ENCODE data around the gene CRIM1.
A peak's percentile ranks its signal among the peaks of the same experiment; 100 is the strongest.

The CRIM1 gene

GRCh38 chr2:36336321-36336720, 19.3 kb upstream of the CRIM1 start:
- Mint-ChIP-seq H3K27ac (no peak overlapping the region), H3K4me3 (no peak overlapping the region), H3K36me3 (ENCODE audit: low read depth) (no peaks in the 10 kb centered on the region), H3K4me1 (peaks cover 8% of the 10 kb centered on the region), H3K9me3 (no peaks in the 10 kb centered on the region), H3K27me3 (ENCODE audit: low read depth) (peaks cover 6% of the 10 kb centered on the region)
- TF ChIP-seq, protein P1, sequence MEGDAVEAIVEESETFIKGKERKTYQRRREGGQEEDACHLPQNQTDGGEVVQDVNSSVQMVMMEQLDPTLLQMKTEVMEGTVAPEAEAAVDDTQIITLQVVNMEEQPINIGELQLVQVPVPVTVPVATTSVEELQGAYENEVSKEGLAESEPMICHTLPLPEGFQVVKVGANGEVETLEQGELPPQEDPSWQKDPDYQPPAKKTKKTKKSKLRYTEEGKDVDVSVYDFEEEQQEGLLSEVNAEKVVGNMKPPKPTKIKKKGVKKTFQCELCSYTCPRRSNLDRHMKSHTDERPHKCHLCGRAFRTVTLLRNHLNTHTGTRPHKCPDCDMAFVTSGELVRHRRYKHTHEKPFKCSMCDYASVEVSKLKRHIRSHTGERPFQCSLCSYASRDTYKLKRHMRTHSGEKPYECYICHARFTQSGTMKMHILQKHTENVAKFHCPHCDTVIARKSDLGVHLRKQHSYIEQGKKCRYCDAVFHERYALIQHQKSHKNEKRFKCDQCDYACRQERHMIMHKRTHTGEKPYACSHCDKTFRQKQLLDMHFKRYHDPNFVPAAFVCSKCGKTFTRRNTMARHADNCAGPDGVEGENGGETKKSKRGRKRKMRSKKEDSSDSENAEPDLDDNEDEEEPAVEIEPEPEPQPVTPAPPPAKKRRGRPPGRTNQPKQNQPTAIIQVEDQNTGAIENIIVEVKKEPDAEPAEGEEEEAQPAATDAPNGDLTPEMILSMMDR (IDR thresholded peaks at IDR 0.05; ENCODE audit: unreplicated experiment in 3 of 3) = no peak

GRCh38 chr2:36337354-36337753, 18.2 kb upstream of the CRIM1 start:
- Mint-ChIP-seq H3K9me3 (no peaks in the 10 kb centered on the region), H3K36me3 (ENCODE audit: low read depth) (no peaks in the 10 kb centered on the region), H3K4me3 (no peak overlapping the region), H3K4me1 (peaks cover 4% of the 10 kb centered on the region), H3K27me3 (ENCODE audit: low read depth) (peaks cover 6% of the 10 kb centered on the region), H3K27ac (no peak overlapping the region)
- TF ChIP-seq, protein P1 (IDR thresholded peaks at IDR 0.05; ENCODE audit: unreplicated experiment in 3 of 3) = no peak

- TF ChIP-seq, protein P1 (IDR thresholded peaks at IDR 0.05; ENCODE audit: unreplicated experiment in 3 of 3) = no peak
- H3K27ac Mint-ChIP-seq = peak overlapping the region in 2 of 3 experiments; percentile 1 to 58
- H3K4me3 Mint-ChIP-seq = no peak overlapping the region
- no peaks in the 10 kb centered on the region for H3K36me3 Mint-ChIP-seq (ENCODE audit: low read depth)
- H3K4me1 Mint-ChIP-seq = peaks cover 4% of the 10 kb centered on the region
- H3K27me3 Mint-ChIP-seq (ENCODE audit: low read depth) = peaks cover 6% of the 10 kb centered on the region
- H3K9me3 Mint-ChIP-seq = no peaks in the 10 kb centered on the region
Observed at GRCh38 chr2:36338124-36338826, 17.3 kb upstream of the CRIM1 start.

- Mint-ChIP-seq H3K27me3 (ENCODE audit: low read depth) (peaks cover 6% of the 10 kb centered on the region), H3K27ac (peak overlapping the region in 2 of 3 experiments; percentile 1 to 58), H3K4me3 (no peak overlapping the region), H3K36me3 (ENCODE audit: low read depth) (no peaks in the 10 kb centered on the region), H3K9me3 (no peaks in the 10 kb centered on the region), H3K4me1 (peaks cover 4% of the 10 kb centered on the region)
- TF ChIP-seq, protein P1 (IDR thresholded peaks at IDR 0.05; ENCODE audit: unreplicated experiment in 3 of 3) = no peak
Observed at GRCh38 chr2:36338827-36339145, 16.8 kb upstream of the CRIM1 start.

- TF ChIP-seq, protein P1 (IDR thresholded peaks at IDR 0.05; ENCODE audit: unreplicated experiment in 3 of 3) = no peak
- Mint-ChIP-seq H3K4me3 (no peak overlapping the region), H3K27ac (peak overlapping the region in 1 of 3 experiments; percentile 62), H3K36me3 (ENCODE audit: low read depth) (no peaks in the 10 kb centered on the region), H3K27me3 (ENCODE audit: low read depth) (peaks cover 6% of the 10 kb centered on the region), H3K4me1 (peaks cover 4% of the 10 kb centered on the region), H3K9me3 (no peaks in the 10 kb centered on the region)
Observed at GRCh38 chr2:36339607-36340218, 15.9 kb upstream of the CRIM1 start.

DNA sequence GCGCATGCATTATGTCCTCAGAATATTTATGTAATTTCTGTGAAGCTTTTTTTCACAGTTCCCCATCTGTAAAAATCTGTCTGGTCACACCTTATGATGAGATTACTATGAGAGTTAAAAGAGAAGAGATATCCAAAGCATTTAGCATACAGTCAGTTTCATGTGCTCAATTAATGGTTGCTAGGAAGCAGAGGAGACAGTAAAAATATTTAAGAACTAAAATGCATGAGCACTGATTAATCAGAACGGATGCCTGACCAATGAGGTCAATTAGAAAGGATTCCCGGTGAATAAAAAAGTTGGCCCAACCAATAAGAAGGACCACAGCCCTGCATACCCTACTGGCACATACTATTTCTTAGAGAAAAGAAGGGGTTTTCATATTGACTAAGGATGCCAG, 12.0 kb upstream of the CRIM1 start:
- Mint-ChIP-seq H3K27me3 (ENCODE audit: low read depth) (peaks cover 1% of the 10 kb centered on the region), H3K9me3 (no peaks in the 10 kb centered on the region), H3K4me3 (no peak overlapping the region), H3K4me1 (peaks cover 4% of the 10 kb centered on the region), H3K36me3 (ENCODE audit: low read depth) (no peaks in the 10 kb centered on the region), H3K27ac (no peak overlapping the region)
- TF ChIP-seq, protein P1 (IDR thresholded peaks at IDR 0.05; ENCODE audit: unreplicated experiment in 3 of 3) = no peak

Data from nephron (organoid).